Stimulated activated CD8-positive, alpha-beta memory T cell treated with anti-CD3 and anti-CD28 coated beads, Interleukin-7, amount 100 ng/mL, for 4 hours (primary cell): ENCODE results near the gene ZNF785.
"Not testable (repeated sequence)": the region's sequence is repeated elsewhere in the genome, so short reads cannot be mapped to it uniquely, and the experiment has no call there.

Experiments used
- DNase-seq, 2 donors: peaks; one replicate each; pipeline ENCODE4 v3.0.0-alpha.2; 2020; ENCODE audit warnings: low read depth in 2 of 2

The ZNF785 gene

DNA sequence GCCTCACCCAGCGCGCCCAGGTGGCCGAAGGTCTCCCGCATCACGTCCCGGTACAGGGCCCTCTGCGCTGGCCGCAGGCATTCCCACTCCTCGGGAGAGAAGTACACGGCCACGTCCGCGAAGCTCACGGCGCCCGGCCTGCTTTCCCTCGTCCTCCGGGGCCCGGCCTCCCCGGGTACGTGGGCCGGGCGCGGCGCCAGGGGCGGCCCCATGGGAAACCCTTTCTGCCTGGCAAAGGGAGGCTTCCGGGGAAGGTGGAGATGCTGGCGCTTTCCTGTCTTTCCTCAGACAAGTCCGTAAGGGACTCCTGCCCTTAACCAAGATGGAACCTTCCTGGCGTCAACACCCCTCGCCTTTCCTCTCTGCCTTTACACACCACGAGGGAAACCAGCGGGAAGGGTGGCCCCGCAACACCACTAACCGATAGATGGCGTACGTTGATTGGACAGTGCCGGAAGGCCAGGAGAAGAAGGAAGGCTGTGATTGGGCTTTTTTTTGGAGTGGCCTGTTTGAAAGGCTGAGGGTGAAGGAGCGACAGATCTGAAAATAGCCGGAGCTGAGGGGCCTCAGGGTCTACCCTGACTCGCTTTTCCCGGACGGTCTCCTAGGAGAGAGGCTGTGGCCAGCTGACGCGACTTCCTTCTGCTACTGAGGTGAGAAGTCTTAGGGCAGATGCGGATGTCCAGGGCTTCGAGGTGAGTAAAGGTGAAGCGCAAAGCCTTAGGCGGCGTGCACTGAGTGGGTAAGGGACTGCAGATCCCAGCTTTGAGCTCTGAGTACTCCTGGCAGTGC, at the start of gene ZNF785:
Gene ZNF785 (minus strand): TSS at position 298 of the 792 bp plus-strand sequence. CDS start 86 bp downstream, at position 212.
- peak; percentile 85 to 92 for DNase-seq

DNA sequence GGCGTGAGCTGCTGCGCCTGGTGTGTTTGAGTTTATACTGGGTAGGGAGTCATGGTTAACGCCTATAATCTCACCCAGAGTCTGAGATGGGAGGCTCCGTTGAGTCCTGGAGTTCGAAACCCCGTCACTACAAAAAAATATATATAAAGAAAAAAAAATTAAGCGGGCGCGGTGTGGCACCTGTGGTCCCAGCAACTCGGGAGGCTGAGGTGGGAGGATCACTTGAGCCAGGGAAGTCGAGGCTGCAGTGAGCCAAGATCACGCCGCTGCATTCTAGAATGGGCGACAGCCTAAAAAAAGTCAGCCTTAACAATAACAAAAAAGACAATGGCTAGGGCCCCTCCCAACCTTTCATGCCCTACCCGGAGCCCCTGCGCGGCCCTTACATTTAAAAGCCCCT, 48.0 kb upstream of the ZNF785 start:
- no peak for DNase-seq

DNA sequence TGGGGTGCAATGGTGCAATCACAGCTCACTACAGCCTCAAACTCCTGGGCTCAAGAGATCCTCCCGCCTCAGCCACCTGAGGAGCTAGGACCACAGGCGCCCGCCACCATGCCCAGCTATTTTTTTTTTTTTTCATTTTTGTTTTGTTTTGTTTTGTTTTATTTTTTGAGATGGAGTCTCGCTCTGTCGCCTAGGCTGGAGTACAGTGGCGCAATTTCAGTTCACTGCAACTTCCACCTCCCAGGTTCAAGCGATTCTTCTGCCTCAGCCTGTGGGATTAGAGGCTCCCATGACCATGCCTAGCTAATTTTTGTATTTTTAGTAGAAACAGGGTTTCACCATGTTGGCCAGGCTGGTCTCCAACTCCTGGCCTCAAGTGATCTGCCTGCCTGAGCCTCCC, 47.0 kb upstream of the ZNF785 start:
- DNase-seq: not testable (repeated sequence)

DNA sequence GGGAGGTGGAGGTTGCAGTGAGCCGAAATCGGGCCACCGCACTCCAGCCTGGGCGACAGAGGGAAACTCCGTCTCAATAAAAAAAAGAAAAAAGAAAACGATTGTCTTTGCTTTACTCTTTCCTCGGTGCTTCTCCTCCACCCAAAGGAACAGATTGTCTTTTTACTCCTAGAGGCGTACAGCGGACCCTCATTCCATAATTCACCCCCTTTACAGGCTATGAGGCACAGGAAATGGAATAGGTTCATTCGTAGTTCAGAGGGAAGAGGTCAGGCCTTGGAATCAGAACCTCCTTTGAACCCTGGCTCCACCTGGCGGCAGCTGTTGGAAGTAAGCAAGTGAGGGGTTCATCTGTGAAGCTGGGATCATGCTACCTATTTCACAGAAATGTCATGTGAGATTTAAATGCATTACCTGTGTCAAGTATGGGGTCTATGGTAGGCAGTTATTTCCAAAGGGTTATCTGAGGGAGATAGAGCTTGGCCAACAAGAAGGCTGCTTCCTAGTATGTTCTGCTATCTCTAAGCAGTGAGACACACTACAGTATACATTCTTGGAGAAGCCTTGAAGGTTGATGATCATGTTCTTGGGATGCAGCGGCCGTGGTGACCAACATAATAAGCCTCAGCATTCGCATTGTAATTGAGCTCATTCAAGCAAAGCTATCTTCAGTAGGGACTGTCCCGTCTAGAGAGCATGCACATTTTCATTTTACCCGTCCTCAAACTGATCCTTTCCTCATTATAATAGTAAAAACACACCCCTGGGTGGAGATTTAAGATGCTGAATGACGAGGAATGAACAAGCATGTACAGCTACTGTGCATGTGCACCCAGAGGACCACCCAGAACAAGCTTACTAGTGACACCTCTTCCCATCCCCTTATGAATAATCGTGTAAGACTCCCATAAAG, 43.4 kb upstream of the ZNF785 start:
- peak; percentile 68 to 77 for DNase-seq

DNA sequence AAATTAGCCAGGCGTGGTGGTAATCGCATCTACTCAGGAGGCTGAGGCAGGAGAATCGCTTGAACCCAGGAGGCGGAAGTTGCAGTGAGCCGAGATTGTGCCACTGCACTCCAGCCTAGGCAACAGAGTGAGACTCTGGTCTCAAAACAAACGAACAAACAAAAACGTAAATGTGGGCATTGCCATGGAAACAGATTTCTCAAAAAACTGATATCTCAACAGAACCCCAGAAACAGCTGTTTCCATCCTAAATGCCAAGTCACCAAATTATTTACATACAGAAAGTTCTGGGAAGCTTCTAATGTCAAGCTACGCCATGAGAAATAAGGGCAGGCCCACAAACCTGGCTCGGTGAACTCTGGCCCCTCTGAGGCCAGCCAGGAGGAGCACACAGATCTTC, 40.7 kb upstream of the ZNF785 start:
- DNase-seq: no peak

DNA sequence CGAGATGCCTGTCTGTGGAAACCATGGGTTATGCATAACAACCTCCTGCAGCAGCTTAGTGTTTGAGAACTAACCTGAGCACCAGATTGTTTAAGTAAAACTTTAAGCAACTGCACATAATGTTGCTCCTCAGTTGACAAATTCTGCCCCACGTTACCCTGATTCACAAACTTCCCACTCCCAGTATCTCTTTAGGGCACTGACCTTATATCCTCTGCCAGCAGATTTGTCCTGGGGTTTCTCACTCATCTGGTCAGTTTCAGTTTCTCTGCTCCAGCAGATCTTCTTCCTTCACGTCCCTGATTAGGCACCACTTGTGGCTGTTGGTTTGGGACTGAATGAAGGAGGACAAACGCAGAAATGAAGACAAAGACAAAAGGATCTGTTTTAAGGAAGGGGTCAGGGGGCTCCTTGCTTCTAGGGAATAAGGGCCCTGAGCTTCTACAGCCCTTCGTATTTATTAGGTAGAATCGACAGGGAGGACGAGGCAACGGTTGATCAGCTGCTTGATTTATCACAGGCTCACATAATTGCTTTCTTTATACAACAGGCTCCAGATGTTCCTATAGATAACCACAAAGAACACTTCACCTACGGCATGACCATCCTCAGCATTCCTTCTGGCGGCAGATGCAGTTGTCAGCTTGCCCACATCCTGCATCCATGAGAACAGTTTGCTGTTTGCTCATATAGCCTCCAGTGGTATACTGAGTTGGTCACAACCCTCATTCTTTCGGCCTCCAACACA, 38.2 kb upstream of the ZNF785 start:
- no peak for DNase-seq

DNA sequence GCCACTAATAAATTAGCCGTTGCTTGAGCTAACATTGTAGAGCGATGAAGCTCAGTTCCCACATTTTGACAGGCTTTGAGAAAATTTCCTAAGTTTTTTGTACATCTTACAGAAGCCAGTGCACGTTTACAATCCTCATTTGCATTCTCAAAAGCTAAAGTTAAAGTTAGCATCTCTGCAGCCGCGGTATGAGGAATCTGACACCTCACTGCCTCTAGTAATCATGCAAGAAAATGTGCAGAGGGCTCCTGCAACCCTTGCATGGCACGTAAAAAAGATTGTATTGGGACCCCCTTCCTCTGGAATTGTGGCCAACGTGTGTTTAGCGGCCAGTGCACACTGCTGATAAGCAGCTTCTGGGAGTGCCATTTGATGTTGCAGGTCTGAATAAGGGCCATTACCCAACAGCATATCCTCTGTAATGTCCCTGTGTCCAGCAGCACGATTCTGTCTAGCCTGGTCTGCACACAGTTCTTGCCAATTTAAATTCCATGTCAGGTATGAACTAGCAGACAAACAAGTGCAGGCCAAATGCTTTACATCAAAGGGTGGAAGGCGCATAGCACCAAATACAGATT, 37.0 kb upstream of the ZNF785 start:
- no peak for DNase-seq

DNA sequence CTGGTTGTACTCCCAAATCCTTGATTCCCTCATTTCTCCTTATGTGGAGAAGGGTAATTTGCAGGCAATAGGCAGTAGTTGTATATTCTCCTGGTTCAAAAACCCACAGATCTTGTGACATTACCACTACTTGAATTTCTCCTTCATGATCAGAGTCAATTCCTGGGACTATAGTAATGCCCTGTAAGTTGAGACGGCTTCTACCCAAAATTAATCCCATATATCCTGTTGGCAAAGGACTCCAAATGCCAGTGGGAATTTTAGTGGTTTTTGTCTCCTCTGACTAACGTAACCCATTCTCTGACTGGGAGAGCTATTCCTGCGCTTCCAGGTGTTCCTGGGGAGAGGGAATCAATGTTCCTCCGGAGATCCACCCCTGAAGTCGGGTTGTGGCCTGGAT, 36.3 kb upstream of the ZNF785 start:
- DNase-seq: no peak

DNA sequence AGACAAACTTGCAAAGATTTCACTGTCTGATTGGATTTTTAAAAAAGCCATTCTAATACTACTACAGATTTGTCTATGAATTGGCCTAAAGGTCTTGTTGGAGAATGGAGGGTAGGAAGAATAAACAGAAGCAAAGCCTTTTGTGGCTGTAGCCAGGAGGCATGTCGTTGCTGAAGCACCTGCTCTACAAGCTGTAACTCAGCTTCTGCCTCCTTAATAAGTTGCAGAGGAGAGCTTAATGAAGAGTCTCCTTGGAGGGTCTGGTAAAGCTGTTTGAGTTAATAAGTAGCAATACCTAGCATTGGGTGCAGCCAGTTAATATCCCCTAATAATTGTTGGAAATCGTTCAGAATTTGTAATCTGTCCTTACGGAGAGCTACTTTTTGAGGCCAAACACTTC, 34.7 kb upstream of the ZNF785 start:
- no peak for DNase-seq

DNA sequence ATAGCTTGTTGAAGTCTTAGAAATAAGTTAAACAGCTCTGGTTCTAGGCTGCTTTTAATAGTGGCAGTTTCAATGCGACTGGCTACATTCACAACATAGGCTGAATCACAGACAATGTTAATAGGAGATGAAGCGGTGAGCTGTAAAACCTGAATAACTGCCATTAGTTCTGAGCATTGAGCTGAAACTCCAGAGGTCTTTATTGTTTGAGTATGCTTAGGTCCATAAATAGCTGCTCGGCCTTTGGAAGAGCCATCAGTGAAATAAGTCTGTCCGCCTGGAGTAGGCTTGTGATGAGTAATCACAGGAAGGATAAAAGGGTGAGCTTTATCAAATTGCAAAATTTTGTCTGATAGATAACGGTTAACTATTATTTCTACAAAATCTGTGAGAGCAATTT, 34.1 kb upstream of the ZNF785 start:
- DNase-seq: no peak

DNA sequence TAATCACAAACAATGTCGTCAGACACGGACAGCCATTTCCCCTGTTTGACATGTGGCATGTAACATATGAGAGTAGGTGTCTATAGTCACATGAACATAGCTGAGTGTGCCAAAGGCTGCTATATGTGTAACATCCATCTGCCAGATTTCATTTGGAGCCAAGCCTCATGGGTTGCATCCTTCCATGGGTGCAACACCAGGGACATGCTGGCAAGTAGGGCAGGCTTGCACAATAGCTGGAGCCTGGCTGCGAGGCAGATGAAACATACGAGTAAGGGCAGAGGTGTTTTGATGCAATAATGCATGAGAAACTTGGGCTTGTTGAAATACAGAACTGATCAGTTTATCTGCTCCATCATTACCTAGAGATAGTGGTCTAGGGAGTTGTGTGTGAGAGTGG, 33.7 kb upstream of the ZNF785 start:
- no peak for DNase-seq

DNA sequence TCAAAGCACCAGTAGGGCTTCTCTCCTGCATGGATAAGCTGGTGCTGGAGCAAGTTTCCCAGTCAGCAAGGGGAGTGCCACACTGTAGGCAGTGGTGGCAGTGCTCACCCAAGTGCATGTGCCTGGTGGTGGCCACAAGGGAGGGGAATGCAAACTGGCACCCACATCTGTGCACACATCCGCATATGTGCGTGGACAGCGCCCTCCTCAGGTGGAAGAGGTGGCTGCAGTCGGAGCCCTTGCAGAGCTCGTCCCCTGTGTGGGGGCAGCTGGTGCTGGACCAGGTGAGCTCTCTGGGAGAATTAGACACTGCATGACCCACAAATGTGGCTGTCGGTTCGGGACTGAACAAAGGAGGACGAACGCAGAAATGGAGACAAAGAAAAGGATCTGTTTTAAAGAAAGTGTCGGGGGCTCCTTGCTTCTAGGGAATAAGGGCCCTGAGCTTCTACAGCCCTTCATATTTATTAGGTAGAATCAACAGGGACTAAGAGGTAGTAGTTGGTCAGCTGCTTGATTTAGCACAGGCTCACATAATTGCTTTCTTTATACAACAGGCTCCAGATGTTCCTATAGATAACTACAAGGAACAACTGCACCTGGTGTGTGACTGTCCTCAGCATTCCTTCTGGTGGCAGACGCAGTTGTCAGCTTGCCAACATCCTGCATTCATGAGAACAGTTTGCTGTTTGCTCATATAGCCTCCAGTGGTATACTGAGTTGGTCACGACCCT, 30.0 kb upstream of the ZNF785 start:
- DNase-seq: peak; percentile 30 to 42

DNA sequence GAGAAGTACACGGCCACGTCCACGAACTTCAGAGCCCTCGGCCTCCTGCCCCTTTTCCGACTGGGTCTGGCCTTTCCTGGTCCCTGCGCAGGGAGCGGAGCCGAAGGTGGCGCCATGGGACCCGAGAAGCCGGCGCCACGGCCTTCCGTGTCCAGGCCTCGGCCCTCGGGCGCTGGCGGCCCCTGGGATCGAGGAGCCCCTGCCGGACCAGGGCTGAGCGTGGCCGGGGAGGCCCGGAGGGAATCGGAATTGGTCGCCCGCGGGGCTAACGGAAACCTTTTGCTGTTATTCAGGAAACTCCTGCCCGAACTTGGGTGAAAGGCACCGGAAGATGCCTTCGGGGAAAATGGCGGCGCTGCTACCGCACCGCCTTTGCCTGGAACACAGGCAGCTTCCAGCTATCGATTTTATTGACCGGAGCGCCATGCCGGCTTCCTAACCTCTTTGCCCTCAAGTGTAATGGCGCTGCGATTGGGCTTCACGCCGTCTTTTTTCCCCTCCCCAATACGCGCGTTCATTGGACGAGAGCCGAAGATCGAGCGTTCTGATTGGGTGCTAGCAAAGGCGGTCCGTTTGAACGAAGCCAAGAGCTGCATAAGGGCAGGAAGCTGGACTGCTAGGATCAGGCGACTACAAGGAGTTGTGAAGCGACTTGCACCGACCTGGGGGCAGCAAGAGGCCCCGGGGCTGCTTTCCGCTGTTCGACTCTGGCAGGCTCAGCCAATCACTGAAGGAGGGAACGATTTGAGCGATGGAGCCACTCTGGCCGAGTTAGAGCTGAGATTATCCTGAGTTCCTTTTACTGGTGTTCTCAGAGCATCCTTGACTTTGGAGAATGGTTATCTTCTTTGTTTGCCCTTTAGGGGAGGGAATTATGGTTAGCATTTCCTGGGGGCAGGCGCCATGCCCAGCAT, 24.7 kb upstream of the ZNF785 start, which contains the start of gene ZNF689:
Gene ZNF689 (minus strand): TSS at position 464 of the 914 bp plus-strand sequence. CDS start 348 bp downstream, at position 116.
- peak; percentile 83 to 93 for DNase-seq

DNA sequence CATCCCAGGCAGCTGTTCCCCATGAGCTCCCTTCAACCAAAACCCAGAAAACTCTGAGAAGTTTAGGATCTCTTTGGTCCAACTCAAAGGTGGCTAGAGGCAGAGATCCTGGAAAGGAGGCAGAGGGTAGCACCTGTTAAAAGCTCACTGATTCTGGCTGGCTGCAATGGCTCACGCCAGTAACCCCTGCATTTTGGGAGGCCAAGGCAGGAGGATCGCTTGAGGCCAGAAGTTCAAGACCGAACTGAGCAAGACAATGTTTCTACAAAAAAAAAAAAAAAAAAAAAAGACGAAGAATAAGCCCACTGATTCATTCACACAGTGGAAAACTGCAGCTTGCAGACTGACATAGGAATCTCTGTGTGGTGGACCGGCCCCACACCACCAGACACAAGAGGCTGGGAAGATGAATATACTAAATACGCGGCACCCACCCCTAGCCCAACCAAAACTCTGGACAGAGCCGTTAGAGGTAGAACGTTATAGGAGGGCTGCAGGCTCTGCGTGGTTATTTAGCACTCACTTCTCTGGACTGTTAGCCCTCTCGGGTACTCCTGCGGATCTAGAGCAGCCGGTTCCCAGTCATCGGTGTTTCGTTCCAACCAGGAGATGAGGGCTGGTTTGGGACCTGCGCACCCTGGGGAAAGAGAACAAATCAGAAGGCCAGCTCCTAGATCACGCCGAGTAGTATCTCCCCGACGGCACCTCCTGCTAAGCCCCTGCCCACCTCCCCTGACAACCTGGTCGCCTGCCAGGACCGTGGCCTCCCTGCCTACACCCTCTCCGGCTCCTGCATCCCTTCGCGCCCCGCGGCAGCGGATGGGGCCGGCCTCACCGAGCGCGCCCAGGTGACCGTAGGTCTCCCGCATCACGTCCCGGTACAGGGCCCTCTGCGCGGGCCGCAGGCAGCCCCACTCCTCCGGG, 23.8 kb upstream of the ZNF785 start:
- DNase-seq: peak in 1 of 2 donors; percentile 22

DNA sequence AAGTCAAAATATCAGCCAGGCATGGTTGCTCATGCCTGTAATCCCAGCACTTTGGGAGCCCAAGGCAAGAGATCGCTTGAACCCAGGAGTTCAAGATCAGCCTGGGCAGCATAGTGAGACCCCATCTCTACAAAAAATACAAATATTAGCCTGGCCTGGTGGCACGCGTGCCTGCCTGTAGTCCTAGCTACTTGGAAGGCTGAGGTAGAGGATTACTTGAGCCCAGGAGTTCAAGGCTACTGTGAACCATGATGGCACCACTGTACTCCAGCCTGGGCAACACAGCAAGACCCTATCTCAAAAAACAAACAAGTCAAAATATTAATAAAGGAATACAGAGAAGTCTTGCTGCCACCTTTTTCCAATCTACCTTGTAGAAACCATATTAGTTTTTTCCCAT, 20.5 kb upstream of the ZNF785 start:
- DNase-seq: no peak

DNA sequence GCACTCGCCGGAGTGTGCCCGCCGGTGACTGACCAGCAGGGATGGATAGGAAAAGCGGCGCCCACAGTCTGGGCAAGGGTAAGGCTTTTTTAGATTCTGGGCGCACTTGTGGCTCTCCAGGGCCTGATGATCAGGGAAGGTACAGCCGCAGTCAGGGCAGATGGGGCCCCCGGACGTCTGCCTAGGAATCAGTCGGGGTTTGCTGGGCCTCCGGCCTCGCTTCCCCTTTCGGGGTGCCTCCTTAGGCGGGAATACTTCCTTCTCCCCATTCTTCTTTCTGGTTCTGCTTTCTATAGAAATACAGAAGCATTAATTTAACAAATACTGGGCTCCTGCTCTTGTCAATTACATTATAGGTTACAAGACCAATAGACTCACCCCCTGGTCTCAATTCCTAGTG, 19.7 kb upstream of the ZNF785 start:
- no peak for DNase-seq

DNA sequence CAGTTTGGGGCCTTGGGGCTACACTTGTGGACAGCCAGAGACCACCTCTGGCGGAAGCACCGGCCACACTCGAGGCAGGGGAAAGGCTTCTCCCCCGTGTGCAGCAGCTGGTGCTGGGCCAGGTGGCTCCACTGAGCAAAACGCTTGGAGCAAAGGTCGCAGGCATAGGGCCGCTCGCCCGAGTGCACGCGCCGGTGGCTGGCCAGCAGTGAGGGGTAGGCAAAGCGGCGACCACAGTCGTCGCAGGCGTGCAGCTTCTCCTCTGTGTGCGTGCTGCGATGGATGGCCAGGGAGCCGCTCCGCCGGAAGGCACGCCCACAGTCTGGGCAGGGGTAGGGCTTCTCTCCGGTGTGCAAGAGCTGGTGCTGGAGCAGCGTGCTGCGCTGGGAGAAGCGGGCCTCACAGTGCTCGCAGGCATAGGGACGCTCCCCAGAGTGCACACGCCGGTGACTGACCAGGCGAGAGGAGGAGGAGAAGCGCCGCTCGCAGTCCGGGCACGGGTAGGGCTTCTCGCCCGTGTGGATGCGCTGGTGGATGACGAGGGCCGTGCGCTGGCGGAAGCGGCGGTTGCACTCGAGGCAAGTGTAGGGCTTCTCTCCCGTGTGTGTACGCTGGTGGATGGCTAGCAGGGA, 18.9 kb upstream of the ZNF785 start:
- DNase-seq: no peak

DNA sequence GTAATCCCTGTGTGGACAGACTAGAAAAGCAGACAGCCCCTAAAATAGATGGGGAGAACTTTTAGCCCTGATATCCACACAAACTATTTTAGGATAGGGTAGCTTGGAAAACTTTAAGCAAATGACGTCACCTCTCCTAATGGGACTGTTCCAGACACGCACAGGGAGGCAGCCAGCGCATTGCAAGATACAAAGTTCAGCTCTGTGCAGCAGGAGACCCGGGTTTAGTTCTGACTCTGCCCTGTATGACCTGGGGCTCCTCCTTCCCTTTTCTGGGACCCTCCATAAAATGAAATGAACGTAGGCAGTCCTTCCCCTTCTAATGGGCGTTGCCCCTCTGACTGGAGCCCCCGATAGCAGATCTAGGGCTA, 18.4 kb upstream of the ZNF785 start:
- DNase-seq: no peak
